ENCODE results near the gene HSF4.

The HSF4 gene

GRCh38 chr16:67141391-67141790 lies 23.2 kb upstream of the HSF4 start:
- no peaks in the 10 kb centered on the region for H3K27me3 ChIP-seq (replicated peaks; ENCODE audit: control insufficient read depth, insufficient read depth, low read length)
- no peak overlapping the region for H3K4me3 ChIP-seq (ENCODE audit: low read length)
- no peaks in the 10 kb centered on the region for H3K9me3 ChIP-seq (ENCODE audit: control insufficient read depth, low read length)
- peaks cover 6% of the 10 kb centered on the region for H3K4me1 ChIP-seq (ENCODE audit: control insufficient read depth, insufficient read depth, low read length)
- H3K36me3 ChIP-seq (ENCODE audit: control insufficient read depth, insufficient read depth, low read length, severe bottlenecking): peaks cover 90% of the 10 kb centered on the region
- no peak for DNase-seq (ENCODE audit: low read depth)
- H3K9ac ChIP-seq (ENCODE audit: low read length): no peak overlapping the region

DNA sequence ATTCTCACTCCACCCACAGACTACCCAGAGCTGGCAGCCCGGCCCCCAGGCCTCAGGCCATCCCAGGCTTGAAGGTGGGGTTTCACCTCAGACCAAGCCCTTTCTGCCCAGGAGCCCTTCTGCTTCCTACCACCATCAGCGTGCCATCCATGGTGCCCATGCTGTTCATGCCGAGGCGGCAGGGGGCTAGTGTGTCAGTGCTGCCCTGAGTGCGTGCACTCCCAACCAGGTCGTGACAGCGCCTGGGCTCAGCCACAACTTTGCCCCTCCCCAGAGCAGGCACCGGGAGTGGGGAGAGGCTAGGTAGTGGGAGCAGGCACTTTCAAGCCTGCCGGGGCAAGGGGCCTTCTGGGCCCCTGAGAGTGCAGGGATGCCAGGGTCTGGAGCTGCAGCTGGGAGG lies 22.2 kb upstream of the HSF4 start:
- no peak overlapping the region for H3K4me3 ChIP-seq (ENCODE audit: low read length)
- no peak for DNase-seq (ENCODE audit: low read depth)
- peaks cover 8% of the 10 kb centered on the region for H3K4me1 ChIP-seq (ENCODE audit: control insufficient read depth, insufficient read depth, low read length)
- no peak overlapping the region for H3K9ac ChIP-seq (ENCODE audit: low read length)
- no peaks in the 10 kb centered on the region for H3K27me3 ChIP-seq (replicated peaks; ENCODE audit: control insufficient read depth, insufficient read depth, low read length)
- no peaks in the 10 kb centered on the region for H3K9me3 ChIP-seq (ENCODE audit: control insufficient read depth, low read length)
- H3K36me3 ChIP-seq (ENCODE audit: control insufficient read depth, insufficient read depth, low read length, severe bottlenecking): peaks cover 91% of the 10 kb centered on the region

DNA sequence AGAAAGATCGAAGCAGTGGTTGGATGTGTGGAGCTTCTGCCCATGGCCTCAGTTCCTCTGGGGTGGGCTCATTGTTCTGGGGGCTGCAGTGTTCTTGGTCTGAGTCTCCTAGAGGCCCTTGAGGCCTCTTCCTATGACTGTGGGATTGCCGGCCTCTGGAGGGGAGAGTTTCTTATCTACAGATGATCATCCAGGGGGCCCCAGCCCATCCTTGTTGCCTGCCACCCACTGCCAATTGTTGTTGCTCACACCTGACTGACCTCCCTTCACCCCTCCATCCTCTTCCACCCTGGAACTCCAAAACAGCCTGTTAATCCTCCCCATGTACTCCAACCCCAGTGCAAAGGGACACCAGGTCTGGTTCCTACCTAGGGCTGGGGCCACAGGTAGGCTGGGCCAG lies 19.6 kb upstream of the HSF4 start:
- H3K4me1 ChIP-seq (ENCODE audit: control insufficient read depth, insufficient read depth, low read length): peaks cover 8% of the 10 kb centered on the region
- no peaks in the 10 kb centered on the region for H3K27me3 ChIP-seq (replicated peaks; ENCODE audit: control insufficient read depth, insufficient read depth, low read length)
- no peak overlapping the region for H3K9ac ChIP-seq (ENCODE audit: low read length)
- peaks cover 83% of the 10 kb centered on the region for H3K36me3 ChIP-seq (ENCODE audit: control insufficient read depth, insufficient read depth, low read length, severe bottlenecking)
- H3K4me3 ChIP-seq (ENCODE audit: low read length): no peak overlapping the region
- no peak for DNase-seq (ENCODE audit: low read depth)
- no peaks in the 10 kb centered on the region for H3K9me3 ChIP-seq (ENCODE audit: control insufficient read depth, low read length)

DNA sequence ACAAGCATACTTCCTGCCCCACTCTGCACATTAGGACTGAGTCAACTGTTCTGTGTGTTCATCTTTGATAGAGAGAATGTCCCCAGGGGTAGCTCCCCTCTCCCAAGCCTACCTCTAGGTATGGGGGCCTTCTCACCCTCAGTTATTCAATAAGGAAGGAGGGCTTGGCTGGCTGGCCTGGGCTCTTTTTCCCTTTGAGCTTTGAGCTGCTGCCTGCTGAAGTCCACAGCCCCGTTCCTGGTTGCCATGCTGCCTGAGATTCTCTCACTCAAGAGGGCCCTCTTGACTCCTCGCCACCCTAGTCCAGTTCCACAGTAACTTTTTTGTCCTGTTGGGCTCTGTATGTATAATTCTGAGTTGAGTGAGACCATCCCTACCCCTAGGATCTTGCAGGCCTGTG lies 18.8 kb upstream of the HSF4 start:
- Histone ChIP-seq H3K9me3 (ENCODE audit: control insufficient read depth, low read length) (no peaks in the 10 kb centered on the region), H3K4me1 (ENCODE audit: control insufficient read depth, insufficient read depth, low read length) (peaks cover 8% of the 10 kb centered on the region), H3K36me3 (ENCODE audit: control insufficient read depth, insufficient read depth, low read length, severe bottlenecking) (peaks cover 75% of the 10 kb centered on the region), H3K27me3 (replicated peaks; ENCODE audit: control insufficient read depth, insufficient read depth, low read length) (no peaks in the 10 kb centered on the region), H3K9ac (ENCODE audit: low read length) (peak overlapping the region; percentile 15), H3K4me3 (ENCODE audit: low read length) (no peak overlapping the region)
- DNase-seq (ENCODE audit: low read depth): no peak

- H3K4me1 ChIP-seq (ENCODE audit: control insufficient read depth, insufficient read depth, low read length): peaks cover 12% of the 10 kb centered on the region
- H3K9me3 ChIP-seq (ENCODE audit: control insufficient read depth, low read length): no peaks in the 10 kb centered on the region
- no peak overlapping the region for H3K9ac ChIP-seq (ENCODE audit: low read length)
- DNase-seq (ENCODE audit: low read depth): peak; percentile 18
- H3K4me3 ChIP-seq (ENCODE audit: low read length): no peak overlapping the region
- H3K36me3 ChIP-seq (ENCODE audit: control insufficient read depth, insufficient read depth, low read length, severe bottlenecking): peaks cover 65% of the 10 kb centered on the region
- no peaks in the 10 kb centered on the region for H3K27me3 ChIP-seq (replicated peaks; ENCODE audit: control insufficient read depth, insufficient read depth, low read length)
Observed at GRCh38 chr16:67146523-67147357, 17.8 kb upstream of the HSF4 start.

DNA sequence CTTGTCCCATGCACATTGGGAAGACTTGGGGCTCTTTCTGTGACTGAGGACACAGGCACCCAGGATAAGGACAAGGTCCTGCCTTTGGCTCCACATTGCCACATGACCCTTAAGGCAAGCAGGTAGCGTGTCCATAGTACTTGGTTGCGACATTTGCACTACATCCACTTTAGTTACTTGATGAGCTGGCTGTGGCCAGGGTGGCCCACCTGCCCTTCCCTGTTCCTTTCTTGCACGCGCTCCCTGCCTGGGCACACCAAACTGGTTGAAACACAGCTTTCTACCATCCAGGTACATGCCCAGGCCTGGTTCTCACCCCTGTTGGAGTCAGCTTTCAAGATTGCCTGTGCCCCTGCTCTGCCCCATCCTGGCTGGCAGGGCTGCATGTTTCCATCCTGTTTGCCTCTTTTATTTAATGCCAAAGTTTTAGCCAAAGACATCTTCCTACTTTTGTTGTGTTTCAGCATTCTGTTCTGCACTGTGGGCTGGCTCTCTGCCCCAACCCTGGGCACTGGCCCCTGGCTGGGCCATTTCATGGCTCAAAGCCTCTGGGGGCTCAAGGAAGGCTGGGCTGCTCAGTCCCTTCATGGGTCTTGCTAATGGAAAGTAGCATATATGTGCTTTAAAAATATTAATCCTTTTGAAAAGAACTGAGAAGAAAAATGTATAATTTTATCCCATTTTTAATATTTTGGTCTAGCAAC lies 17.0 kb upstream of the HSF4 start:
- peaks cover 57% of the 10 kb centered on the region for H3K36me3 ChIP-seq (ENCODE audit: control insufficient read depth, insufficient read depth, low read length, severe bottlenecking)
- DNase-seq (ENCODE audit: low read depth): no peak
- H3K9ac ChIP-seq (ENCODE audit: low read length): no peak overlapping the region
- no peaks in the 10 kb centered on the region for H3K9me3 ChIP-seq (ENCODE audit: control insufficient read depth, low read length)
- H3K27me3 ChIP-seq (replicated peaks; ENCODE audit: control insufficient read depth, insufficient read depth, low read length): no peaks in the 10 kb centered on the region
- H3K4me3 ChIP-seq (ENCODE audit: low read length): no peak overlapping the region
- peaks cover 12% of the 10 kb centered on the region for H3K4me1 ChIP-seq (ENCODE audit: control insufficient read depth, insufficient read depth, low read length)

DNA sequence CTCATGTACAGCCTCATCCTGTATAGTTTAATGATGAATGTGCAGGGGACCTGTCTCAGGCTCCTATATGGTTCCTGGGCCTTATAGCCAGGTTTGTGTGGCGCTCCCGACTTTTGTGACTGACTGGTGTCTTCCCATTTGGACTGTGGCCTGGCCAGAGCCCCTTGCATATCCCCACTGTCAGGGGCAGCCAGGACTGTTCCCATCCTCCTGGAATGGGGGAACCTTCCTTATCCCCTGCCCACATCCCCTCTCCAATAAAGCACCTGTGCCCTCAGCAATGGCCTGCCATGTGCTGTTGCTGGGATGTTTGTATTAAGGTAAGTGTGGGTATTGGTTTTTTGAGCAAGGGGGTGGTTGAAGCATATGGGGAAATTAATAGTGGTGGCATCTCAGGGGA lies 16.3 kb upstream of the HSF4 start:
- Histone ChIP-seq H3K9me3 (ENCODE audit: control insufficient read depth, low read length) (no peaks in the 10 kb centered on the region), H3K4me3 (ENCODE audit: low read length) (no peak overlapping the region), H3K27me3 (replicated peaks; ENCODE audit: control insufficient read depth, insufficient read depth, low read length) (no peaks in the 10 kb centered on the region), H3K9ac (ENCODE audit: low read length) (no peak overlapping the region), H3K4me1 (ENCODE audit: control insufficient read depth, insufficient read depth, low read length) (peaks cover 12% of the 10 kb centered on the region), H3K36me3 (ENCODE audit: control insufficient read depth, insufficient read depth, low read length, severe bottlenecking) (peaks cover 51% of the 10 kb centered on the region)
- DNase-seq (ENCODE audit: low read depth): no peak

DNA sequence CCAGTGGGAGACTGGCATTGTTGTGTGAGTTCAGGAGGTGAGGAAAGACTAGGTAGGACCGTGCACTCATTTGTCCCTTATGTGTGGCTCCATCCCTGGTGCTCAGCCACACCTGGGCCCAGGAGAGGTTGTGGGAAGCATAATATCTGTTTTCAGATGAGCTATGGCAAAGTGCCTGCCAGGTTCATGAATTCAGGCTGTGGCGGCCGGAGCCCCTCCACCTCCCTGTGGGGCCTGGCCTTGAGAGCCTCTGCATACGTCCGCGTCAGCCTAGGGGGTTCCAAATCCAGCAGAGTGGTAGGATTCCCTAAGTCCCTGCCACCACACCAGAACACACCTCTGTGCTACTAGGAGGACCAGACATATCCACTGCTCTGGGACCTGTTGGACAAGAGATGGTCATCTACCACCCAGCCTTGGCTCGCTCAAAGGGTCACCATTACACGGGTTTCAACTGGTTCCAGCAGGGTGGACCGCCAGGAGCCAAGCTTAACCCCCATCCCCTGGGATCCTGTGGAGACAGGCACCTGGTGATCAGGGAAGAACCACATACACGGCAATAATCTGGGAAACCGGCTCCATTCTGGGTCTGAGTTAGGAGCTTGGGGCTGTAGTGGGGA lies 15.8 kb upstream of the HSF4 start:
- H3K27me3 ChIP-seq (replicated peaks; ENCODE audit: control insufficient read depth, insufficient read depth, low read length): no peaks in the 10 kb centered on the region
- no peak for DNase-seq (ENCODE audit: low read depth)
- H3K9me3 ChIP-seq (ENCODE audit: control insufficient read depth, low read length): no peaks in the 10 kb centered on the region
- peaks cover 12% of the 10 kb centered on the region for H3K4me1 ChIP-seq (ENCODE audit: control insufficient read depth, insufficient read depth, low read length)
- H3K36me3 ChIP-seq (ENCODE audit: control insufficient read depth, insufficient read depth, low read length, severe bottlenecking): peaks cover 47% of the 10 kb centered on the region
- H3K4me3 ChIP-seq (ENCODE audit: low read length): no peak overlapping the region
- no peak overlapping the region for H3K9ac ChIP-seq (ENCODE audit: low read length)

- H3K9me3 ChIP-seq (ENCODE audit: control insufficient read depth, low read length): no peaks in the 10 kb centered on the region
- H3K27me3 ChIP-seq (replicated peaks; ENCODE audit: control insufficient read depth, insufficient read depth, low read length): no peaks in the 10 kb centered on the region
- H3K4me3 ChIP-seq (ENCODE audit: low read length): peak overlapping the region; percentile 85
- no peak for DNase-seq (ENCODE audit: low read depth)
- H3K36me3 ChIP-seq (ENCODE audit: control insufficient read depth, insufficient read depth, low read length, severe bottlenecking): peaks cover 40% of the 10 kb centered on the region
- peaks cover 12% of the 10 kb centered on the region for H3K4me1 ChIP-seq (ENCODE audit: control insufficient read depth, insufficient read depth, low read length)
- peak overlapping the region; percentile 91 for H3K9ac ChIP-seq (ENCODE audit: low read length)
Observed at GRCh38 chr16:67149276-67150046, 15.1 kb upstream of the HSF4 start.

DNA sequence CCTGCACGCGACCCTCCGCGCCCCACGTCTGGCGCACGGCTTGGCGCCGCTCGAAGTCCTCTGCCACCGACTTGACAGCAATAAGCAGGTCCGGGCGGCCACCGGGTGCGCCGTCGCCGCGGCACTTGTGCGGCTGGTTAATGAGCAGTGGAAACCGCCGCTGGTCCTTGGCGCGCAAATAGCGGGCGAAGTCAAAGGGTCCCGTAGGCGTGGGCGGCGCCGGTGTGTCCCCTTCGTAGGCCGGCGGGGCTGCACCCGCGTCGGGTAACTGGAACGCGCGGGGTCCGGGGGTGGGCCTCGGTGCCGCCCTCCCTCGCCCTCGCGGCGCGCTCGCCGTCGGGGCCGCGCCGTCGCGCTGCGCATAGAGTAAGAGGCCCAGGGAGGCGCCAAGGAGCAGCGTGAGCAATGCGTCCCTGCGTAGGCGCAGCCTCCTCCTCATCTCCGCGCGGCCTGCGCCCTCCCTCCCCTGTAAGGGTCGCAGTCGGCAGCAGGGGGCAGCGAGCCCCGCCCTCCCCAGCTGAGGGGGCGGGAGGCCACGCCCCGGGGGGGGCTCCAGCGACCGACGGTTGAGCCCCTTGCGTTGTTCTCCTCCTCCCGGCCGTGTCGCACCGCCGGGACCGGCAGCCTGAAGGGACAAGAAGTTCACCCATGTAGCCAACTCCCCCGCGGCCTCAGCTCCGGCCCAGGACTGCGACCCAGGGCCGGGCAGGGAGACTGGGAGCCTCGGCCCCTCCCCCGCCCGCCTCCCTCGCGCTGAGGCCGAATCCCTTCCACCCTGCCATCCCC lies 14.3 kb upstream of the HSF4 start:
- DNase-seq (ENCODE audit: low read depth): peak; percentile 57
- Histone ChIP-seq H3K4me3 (ENCODE audit: low read length) (peak overlapping the region; percentile 85), H3K36me3 (ENCODE audit: control insufficient read depth, insufficient read depth, low read length, severe bottlenecking) (peaks cover 32% of the 10 kb centered on the region), H3K27me3 (replicated peaks; ENCODE audit: control insufficient read depth, insufficient read depth, low read length) (no peaks in the 10 kb centered on the region), H3K9ac (ENCODE audit: low read length) (peak overlapping the region; percentile 91), H3K9me3 (ENCODE audit: control insufficient read depth, low read length) (no peaks in the 10 kb centered on the region), H3K4me1 (ENCODE audit: control insufficient read depth, insufficient read depth, low read length) (peaks cover 12% of the 10 kb centered on the region)

Data from adipocyte (in vitro differentiated cells).